GM12892 (cell line): Measurements from ENCODE around the gene MYH14.

Experiments
- POLR2A ChIP-seq: IDR thresholded peaks from 2 replicates; pipeline ENCODE4 v1.6.1; 2011; ENCODE audit warnings: low read depth, low read length, control low read depth
- TAF1 ChIP-seq: IDR thresholded peaks from 2 replicates; pipeline ENCODE4 v1.6.1; 2011; ENCODE audit warnings: low read depth, mild to moderate bottlenecking, control low read depth, low read length, borderline replicate concordance

DNA sequence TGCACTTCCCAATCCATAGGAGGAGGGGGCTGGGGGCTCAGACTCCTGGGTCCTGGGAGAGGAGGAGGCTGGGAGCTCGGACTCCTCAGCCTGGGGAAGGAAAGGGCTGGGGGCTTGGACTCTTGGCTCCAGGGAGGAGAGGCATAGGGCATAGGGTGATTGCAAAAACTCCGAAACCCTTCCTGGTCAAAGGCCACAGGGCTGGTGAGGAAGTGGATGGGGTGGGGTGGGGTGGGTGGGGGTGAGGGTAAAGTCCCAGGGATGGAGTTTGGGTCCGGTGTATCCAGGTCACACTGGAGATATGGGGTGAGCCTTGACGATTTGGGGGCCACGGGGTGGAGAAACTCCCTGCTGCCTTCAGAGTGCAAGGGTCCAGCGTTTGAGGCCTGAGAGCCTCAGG is 2.8 kb downstream of the MYH14 start:
- TF ChIP-seq POLR2A (no peak), TAF1 (no peak)
